Mucosa of rectum (tissue), 2 donors: Measurements from ENCODE around the gene UGCG.
"Not testable (repeated sequence)": the region's sequence is repeated elsewhere in the genome, so short reads cannot be mapped to it uniquely, and the experiment has no call there.

ENCODE experiments used
- H3K27ac ChIP-seq, 2 donors: one replicate each; pipeline ENCODE4 v1.7.0; 2013; ENCODE audit warnings: inconsistent platforms in 2 of 2, low read depth in 2 of 2, low read length in 2 of 2
- H3K27me3 ChIP-seq, 2 donors: one replicate each; pipeline ENCODE4 v1.7.0; 2013; ENCODE audit warnings: low read length in 2 of 2; ENCODE audit not compliant: control insufficient read depth in 2 of 2, insufficient read depth in 2 of 2
- H3K36me3 ChIP-seq, 2 donors: one replicate each; pipeline ENCODE4 v1.7.0; 2013; ENCODE audit warnings: low read length in 2 of 2; ENCODE audit not compliant: control insufficient read depth in 2 of 2, insufficient read depth in 2 of 2
- H3K4me1 ChIP-seq, 2 donors: one replicate each; pipeline ENCODE4 v1.7.0; 2013; ENCODE audit warnings: low read length in 2 of 2, mild to moderate bottlenecking in 1 of 2; ENCODE audit not compliant: control insufficient read depth in 2 of 2, insufficient read depth in 2 of 2
- H3K4me3 ChIP-seq, 2 donors: one replicate each; pipeline ENCODE4 v1.7.0; 2013; ENCODE audit warnings: low read length in 2 of 2
- H3K9ac ChIP-seq, 2 donors: one replicate each; pipeline ENCODE4 v1.7.0; 2013; ENCODE audit warnings: low read length in 2 of 2, low read depth in 1 of 2, mild to moderate bottlenecking in 1 of 2
- H3K9me3 ChIP-seq, 2 donors: one replicate each; pipeline ENCODE4 v1.7.0; 2013; ENCODE audit warnings: low read length in 2 of 2; ENCODE audit not compliant: control insufficient read depth in 2 of 2
- donor health status: healthy.
- donor health status: Normal muscosa, but diverticular disease.

UGCG gene

DNA sequence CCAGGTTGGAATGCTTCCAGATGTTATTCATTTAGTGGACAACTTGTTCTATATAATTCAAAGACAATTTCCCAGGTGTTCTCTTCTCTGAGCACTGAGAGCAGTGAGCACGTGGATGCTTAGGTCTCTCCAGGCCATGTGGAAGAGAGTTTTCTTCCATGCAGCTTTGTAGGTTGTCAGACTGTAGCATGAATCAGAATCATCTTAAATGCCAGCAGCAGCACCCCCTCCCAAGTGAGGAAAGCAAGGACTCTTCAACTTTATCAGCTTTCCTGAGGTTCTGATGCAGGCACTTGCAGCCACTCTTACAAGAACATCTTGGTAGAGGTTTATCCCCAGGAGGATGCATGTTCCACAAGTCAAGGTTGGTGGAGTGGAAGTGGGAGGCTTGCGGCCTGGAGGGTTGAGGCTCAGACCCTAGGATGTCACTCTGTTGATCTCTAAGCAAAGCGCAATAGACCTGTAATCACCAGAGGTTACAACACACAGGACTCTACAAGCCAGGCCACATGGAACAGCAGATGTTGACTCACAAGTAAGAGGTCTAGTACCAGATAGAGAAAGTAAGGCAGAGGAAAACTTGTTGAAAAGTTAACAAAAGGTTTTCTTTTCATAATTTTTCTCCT lies 47.7 kb downstream of the UGCG start:
- Histone ChIP-seq H3K27ac (no peak overlapping the region), H3K4me1 (peaks cover 0 to 5% of the 10 kb centered on the region in 2 donors), H3K9ac (no peak overlapping the region), H3K9me3 (no peaks in the 10 kb centered on the region), H3K4me3 (no peak overlapping the region), H3K27me3 (no peaks in the 10 kb centered on the region), H3K36me3 (no peaks in the 10 kb centered on the region)

DNA sequence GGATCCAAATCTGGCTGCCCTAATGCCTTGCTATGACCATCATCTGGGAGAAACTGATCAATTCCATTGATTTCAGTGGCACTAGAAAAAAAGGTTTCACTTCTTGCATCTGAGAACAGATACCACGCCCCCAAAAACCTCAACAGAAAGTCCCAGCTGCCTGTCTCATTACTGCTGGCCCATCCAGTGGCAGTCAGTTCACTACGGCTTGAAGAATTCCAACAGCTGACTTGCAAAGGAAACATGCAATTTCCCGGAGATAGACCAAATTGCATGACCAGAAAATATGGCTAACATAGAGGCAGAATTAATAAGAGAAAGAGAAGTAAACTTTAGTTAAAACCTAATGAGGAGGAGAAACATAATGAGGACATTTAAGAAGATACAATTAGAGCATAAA lies 48.6 kb downstream of the UGCG start:
- no peaks in the 10 kb centered on the region for H3K36me3 ChIP-seq
- H3K9me3 ChIP-seq, result no peaks in the 10 kb centered on the region
- no peak overlapping the region for H3K27ac ChIP-seq
- H3K4me3 ChIP-seq, result no peak overlapping the region
- H3K4me1 ChIP-seq, result peaks cover 0 to 5% of the 10 kb centered on the region in 2 donors
- no peaks in the 10 kb centered on the region for H3K27me3 ChIP-seq
- H3K9ac ChIP-seq, result no peak overlapping the region

- not testable (repeated sequence) for H3K9ac ChIP-seq, H3K4me3 ChIP-seq
Observed at GRCh38 chr9:111948109-111948508, 51.5 kb downstream of the UGCG start.

DNA sequence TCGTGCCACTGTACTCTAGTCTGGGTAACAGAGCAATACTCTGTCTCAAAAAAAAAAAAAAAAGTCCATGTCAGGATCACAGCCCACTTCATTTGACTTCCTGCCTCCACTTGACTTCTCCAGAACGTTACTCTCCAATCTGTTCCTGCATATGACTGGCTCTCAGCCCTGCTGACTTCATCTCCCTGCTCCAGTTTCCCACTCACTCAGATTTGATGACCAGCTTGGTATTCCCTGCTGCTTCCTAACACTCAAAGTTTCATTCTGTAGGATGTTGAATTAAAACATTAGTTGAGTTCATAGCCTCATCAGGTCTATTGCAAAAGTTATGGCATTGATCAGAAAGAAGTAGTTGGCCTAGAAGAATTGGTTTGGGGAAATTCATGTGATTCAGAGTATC lies 52.3 kb downstream of the UGCG start:
- H3K27me3 ChIP-seq, result no peaks in the 10 kb centered on the region
- no peaks in the 10 kb centered on the region for H3K36me3 ChIP-seq
- no peaks in the 10 kb centered on the region for H3K9me3 ChIP-seq
- no peak overlapping the region for H3K4me3 ChIP-seq
- H3K9ac ChIP-seq, result no peak overlapping the region
- H3K27ac ChIP-seq, result no peak overlapping the region
- H3K4me1 ChIP-seq, result peaks cover 0 to 5% of the 10 kb centered on the region in 2 donors

More at GRCh38 chr9:111948109-111948508, 51.5 kb downstream of the UGCG start:
- H3K36me3 ChIP-seq, H3K27me3 ChIP-seq, H3K4me1 ChIP-seq, H3K27ac ChIP-seq, H3K9me3 ChIP-seq: not testable (repeated sequence)

- Histone ChIP-seq H3K27ac (no peak overlapping the region), H3K9me3 (no peaks in the 10 kb centered on the region), H3K9ac (no peak overlapping the region), H3K36me3 (no peaks in the 10 kb centered on the region), H3K4me1 (peaks cover 0 to 5% of the 10 kb centered on the region in 2 donors), H3K4me3 (no peak overlapping the region), H3K27me3 (no peaks in the 10 kb centered on the region)
Observed at GRCh38 chr9:111949919-111950318, 53.3 kb downstream of the UGCG start.

- Histone ChIP-seq H3K9ac (no peak overlapping the region), H3K36me3 (no peaks in the 10 kb centered on the region), H3K27ac (no peak overlapping the region), H3K9me3 (no peaks in the 10 kb centered on the region), H3K27me3 (no peaks in the 10 kb centered on the region), H3K4me3 (no peak overlapping the region), H3K4me1 (peaks cover 2% of the 10 kb centered on the region in 2 donors)
Observed at GRCh38 chr9:111952559-111952958, 55.9 kb downstream of the UGCG start.

- Histone ChIP-seq H3K27me3 (no peaks in the 10 kb centered on the region), H3K9me3 (no peaks in the 10 kb centered on the region), H3K9ac (no peak overlapping the region), H3K4me1 (peaks cover 5 to 6% of the 10 kb centered on the region in 2 donors), H3K27ac (no peak overlapping the region), H3K4me3 (no peak overlapping the region), H3K36me3 (no peaks in the 10 kb centered on the region)
Observed at GRCh38 chr9:111953444-111953843, 56.8 kb downstream of the UGCG start.

DNA sequence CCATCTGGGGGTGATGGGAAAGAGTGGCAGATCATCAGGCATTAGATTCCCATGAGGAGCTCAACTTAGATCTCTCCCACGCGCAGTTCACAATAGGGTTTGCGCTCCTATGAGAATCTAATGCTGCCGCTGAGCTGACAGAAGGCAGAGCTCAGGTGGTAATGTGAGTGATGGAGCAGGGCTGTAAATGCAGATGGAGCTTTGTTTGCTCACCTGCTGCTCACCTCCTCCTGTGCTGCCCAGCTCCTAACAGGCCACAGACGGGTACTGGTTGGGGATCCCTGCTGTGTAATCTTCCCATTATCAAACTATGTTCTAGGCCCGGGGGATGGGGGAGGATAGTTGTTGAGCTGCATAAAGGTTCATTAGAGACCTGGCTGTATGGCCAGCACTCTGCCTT lies 58.4 kb downstream of the UGCG start:
- peak overlapping the region; percentile 41 to 61 for H3K27ac ChIP-seq
- H3K9me3 ChIP-seq, result no peaks in the 10 kb centered on the region
- no peaks in the 10 kb centered on the region for H3K27me3 ChIP-seq
- no peaks in the 10 kb centered on the region for H3K36me3 ChIP-seq
- no peak overlapping the region for H3K9ac ChIP-seq
- H3K4me1 ChIP-seq, result peaks cover 8 to 20% of the 10 kb centered on the region in 2 donors
- H3K4me3 ChIP-seq, result no peak overlapping the region

DNA sequence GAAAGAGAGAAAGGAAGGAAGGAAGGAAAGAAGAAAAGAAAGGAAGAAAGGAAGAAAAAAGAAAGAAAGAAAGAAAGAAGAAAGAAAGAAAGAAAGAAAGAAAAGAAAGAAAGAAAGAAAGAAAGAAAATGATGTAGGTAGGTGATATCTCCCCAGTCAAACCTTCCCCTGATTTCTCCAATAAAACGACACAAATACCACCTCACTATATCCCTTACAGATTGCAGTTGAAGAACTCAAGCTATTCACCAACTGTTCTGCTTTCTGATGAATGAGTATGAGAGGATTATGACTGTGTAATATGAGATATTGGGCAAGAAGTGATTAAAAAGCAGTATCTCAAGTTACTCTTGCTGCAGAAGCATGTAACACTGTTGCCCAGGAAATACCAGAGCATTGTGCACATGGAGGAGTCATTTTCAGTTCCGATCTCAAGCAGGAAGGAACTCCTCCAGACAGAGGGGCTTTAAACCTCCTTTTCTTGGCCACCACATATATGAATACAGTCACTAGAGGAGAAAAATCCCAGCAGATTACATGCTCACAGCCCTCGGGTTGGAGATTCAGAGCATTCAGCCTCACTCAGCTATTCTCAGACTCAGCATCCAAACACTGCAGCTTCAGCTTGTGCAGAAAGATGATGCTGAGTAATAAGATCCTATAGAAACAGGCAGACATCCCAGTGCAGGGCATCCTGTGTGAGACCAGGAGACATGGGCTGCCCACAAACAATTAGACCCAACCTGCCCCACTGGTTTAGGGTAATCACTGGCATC lies 61.4 kb downstream of the UGCG start:
- Histone ChIP-seq H3K9ac (no peak overlapping the region), H3K4me3 (peak overlapping the region in 1 of 2 donors; percentile 27), H3K27ac (peak overlapping the region; percentile 76 to 79)

DNA sequence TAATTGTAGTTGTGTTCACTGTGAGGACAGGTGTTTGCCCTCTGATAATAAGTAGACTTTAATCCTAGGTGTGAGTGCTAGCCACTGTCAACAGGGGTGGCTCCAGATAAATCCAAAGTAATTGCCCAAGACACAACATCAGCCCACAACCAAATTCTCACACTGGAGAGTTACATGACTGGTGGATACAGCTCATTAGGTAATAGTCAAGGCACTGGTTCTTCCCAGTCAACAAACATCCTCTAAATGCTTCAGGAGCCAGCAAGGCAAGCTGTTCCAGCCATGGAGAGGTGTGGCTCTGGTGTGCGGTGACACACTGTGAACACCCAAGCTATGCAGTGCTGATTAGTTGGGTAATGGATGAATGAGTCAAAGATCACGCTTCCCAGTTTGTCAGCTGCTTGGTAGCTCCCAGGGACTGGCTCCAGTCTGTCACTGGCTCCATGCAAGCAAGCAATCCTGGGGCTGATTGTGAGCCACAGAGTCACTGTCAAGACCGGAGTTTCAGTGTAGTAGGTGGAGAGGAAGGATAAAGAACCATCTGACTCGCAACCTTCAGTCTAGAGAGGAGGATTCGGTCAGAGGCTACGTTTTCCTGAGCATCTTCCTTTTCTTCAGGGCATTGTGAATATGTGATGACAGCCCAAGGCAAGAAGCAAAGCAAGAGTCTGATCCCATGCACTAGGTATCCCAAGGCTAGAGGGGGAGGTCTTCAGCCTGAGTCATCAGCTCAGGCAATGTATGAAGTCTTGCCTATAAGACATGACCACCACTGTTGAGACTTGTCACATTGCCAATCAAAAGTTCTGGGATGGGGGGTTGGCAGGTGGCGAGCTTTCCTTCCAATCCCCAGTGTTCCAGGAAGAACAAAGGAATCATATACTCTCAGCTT lies 63.1 kb downstream of the UGCG start:
- H3K9me3 ChIP-seq, result no peaks in the 10 kb centered on the region
- peaks cover 13 to 30% of the 10 kb centered on the region in 2 donors for H3K4me1 ChIP-seq
- H3K36me3 ChIP-seq, result no peaks in the 10 kb centered on the region
- H3K27ac ChIP-seq, result peak overlapping the region; percentile 76 to 88
- no peak overlapping the region for H3K4me3 ChIP-seq
- H3K9ac ChIP-seq, result no peak overlapping the region
- no peaks in the 10 kb centered on the region for H3K27me3 ChIP-seq

More for the DNA sequence above, 61.4 kb downstream of the UGCG start:
- no peaks in the 10 kb centered on the region for H3K9me3 ChIP-seq
- peaks cover 13 to 30% of the 10 kb centered on the region in 2 donors for H3K4me1 ChIP-seq
- H3K27me3 ChIP-seq, result no peaks in the 10 kb centered on the region
- H3K36me3 ChIP-seq, result no peaks in the 10 kb centered on the region
